Right lobe of liver (tissue), 4 donors: ENCODE results near the gene LENEP.

ENCODE experiments used
- CTCF ChIP-seq, 4 donors: fragments of 200-600 bp in 3 of 4; fragments of 450-650 bp in 1 of 4; IDR thresholded peaks; one replicate each; pipeline versions ENCODE4 v1.5.1 to v1.8.0; 2016 to 2022; ENCODE audit warnings: antibody characterized with exemption in 4 of 4, mild to moderate bottlenecking in 2 of 4
- POLR2A ChIP-seq: fragments of 450-650 bp; IDR thresholded peaks from one replicate; pipeline ENCODE4 v1.6.1; 2017; ENCODE audit warnings: antibody characterized with exemption, mild to moderate bottlenecking
- donor health status: DM: no; HTN: no; CAD: no.
- donor health status: DM: no; HTN: no; CAD: no.
- donor health status: DM: no; HTN: yes; CAD: no.

GRCh38 chr1:155019377-155020245, 26.2 kb downstream of the LENEP start:
- TF ChIP-seq CTCF (IDR thresholded peaks at IDR 0.05) (no peak), POLR2A (no peak)
